ENCODE data around the gene GAB1. TPM values are rescaled to one million over a fixed set of nuclear protein-coding genes. Genes with fewer than 3 reads are reported as not detected.

Gene GAB1
- total RNA-seq, 1 experiment from 2014 or later: 3.8 TPM

DNA sequence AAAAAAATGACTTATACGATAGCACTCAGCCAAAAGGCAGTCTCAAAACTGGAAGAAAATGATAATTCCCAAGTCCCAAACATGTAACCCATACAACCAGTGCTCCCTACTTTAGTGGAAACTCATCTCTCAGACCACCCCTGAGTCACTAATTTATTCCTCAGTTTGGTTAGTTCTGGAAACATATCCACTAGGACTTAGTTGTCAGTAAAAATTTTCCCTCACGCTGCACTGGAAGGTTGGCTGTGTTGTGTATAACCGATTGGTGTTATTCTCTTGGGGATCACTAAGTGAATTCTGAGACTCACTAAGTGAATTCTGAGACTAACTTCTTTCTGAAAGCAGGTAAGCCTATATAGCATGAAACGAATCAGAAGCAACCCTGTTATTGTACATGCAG is 48.5 kb upstream of the GAB1 start:
- RAD21 ChIA-PET (ENCODE audit: low non-redundant PET in 1 of 2, low total read pairs in 2 of 2, uncharacterized antibody in 2 of 2, unreplicated experiment in 2 of 2): no interaction called here
- H3K36me3 ChIP-seq (ENCODE audit: control insufficient read depth in 1 of 2, insufficient read depth in 2 of 2, low read length in 2 of 2): no peaks in the 10 kb centered on the region
- no peaks in the 10 kb centered on the region for H3K79me2 ChIP-seq (ENCODE audit: insufficient read depth, low read length)
- CTCF ChIA-PET: no interaction called here
- H3K27ac ChIP-seq (ENCODE audit: low read depth, low read length): no peak overlapping the region
- no peak overlapping the region for H2AFZ ChIP-seq (ENCODE audit: low read depth, low read length, poor library complexity, severe bottlenecking)
- POLR2A ChIA-PET: no interaction called here
- H3K9me3 ChIP-seq (ENCODE audit: control insufficient read depth in 1 of 2, insufficient read depth in 1 of 2, low read depth in 1 of 2, low read length in 2 of 2): no peaks in the 10 kb centered on the region
- BruUV-seq (replicated peaks): no TSS peak
- H3K27me3 ChIP-seq (ENCODE audit: insufficient read depth, low read length): no peaks in the 10 kb centered on the region
- no peak for ATAC-seq
- H3K9me2 ChIP-seq (ENCODE audit: insufficient read depth): no peaks in the 10 kb centered on the region
- no peak overlapping the region for H3K4me2 ChIP-seq (ENCODE audit: low read length)
- no peak overlapping the region for H3K9ac ChIP-seq (ENCODE audit: low read length)
- TF ChIP-seq ZFX (IDR thresholded peaks at IDR 0.05) (no peak), CEBPB (IDR thresholded peaks at IDR 0.05; ENCODE audit: low read depth) (no peak), YY1 (IDR thresholded peaks at IDR 0.05; ENCODE audit: extremely low read depth, insufficient replicate concordance, low read depth, low read length) (no peak), CBX3 (IDR thresholded peaks at IDR 0.05; ENCODE audit: low read depth) (no peak), EZH2 (IDR thresholded peaks at IDR 0.05) (no peak), EZH2phosphoT487 (IDR thresholded peaks at IDR 0.05; ENCODE audit: borderline replicate concordance) (no peak)
- TF ChIP-seq, protein P1, sequence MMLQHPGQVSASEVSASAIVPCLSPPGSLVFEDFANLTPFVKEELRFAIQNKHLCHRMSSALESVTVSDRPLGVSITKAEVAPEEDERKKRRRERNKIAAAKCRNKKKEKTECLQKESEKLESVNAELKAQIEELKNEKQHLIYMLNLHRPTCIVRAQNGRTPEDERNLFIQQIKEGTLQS (IDR thresholded peaks at IDR 0.05): no peak
- TF ChIP-seq, protein P2, sequence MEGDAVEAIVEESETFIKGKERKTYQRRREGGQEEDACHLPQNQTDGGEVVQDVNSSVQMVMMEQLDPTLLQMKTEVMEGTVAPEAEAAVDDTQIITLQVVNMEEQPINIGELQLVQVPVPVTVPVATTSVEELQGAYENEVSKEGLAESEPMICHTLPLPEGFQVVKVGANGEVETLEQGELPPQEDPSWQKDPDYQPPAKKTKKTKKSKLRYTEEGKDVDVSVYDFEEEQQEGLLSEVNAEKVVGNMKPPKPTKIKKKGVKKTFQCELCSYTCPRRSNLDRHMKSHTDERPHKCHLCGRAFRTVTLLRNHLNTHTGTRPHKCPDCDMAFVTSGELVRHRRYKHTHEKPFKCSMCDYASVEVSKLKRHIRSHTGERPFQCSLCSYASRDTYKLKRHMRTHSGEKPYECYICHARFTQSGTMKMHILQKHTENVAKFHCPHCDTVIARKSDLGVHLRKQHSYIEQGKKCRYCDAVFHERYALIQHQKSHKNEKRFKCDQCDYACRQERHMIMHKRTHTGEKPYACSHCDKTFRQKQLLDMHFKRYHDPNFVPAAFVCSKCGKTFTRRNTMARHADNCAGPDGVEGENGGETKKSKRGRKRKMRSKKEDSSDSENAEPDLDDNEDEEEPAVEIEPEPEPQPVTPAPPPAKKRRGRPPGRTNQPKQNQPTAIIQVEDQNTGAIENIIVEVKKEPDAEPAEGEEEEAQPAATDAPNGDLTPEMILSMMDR (IDR thresholded peaks at IDR 0.05 in 2 of 3, conservative IDR thresholded peaks at IDR 0.05 in 1 of 3; ENCODE audit: borderline replicate concordance in 1 of 3, insufficient read depth in 1 of 3, low read depth in 2 of 3, low read length in 2 of 3): no peak
- TF ChIP-seq, protein P3, sequence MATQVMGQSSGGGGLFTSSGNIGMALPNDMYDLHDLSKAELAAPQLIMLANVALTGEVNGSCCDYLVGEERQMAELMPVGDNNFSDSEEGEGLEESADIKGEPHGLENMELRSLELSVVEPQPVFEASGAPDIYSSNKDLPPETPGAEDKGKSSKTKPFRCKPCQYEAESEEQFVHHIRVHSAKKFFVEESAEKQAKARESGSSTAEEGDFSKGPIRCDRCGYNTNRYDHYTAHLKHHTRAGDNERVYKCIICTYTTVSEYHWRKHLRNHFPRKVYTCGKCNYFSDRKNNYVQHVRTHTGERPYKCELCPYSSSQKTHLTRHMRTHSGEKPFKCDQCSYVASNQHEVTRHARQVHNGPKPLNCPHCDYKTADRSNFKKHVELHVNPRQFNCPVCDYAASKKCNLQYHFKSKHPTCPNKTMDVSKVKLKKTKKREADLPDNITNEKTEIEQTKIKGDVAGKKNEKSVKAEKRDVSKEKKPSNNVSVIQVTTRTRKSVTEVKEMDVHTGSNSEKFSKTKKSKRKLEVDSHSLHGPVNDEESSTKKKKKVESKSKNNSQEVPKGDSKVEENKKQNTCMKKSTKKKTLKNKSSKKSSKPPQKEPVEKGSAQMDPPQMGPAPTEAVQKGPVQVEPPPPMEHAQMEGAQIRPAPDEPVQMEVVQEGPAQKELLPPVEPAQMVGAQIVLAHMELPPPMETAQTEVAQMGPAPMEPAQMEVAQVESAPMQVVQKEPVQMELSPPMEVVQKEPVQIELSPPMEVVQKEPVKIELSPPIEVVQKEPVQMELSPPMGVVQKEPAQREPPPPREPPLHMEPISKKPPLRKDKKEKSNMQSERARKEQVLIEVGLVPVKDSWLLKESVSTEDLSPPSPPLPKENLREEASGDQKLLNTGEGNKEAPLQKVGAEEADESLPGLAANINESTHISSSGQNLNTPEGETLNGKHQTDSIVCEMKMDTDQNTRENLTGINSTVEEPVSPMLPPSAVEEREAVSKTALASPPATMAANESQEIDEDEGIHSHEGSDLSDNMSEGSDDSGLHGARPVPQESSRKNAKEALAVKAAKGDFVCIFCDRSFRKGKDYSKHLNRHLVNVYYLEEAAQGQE (IDR thresholded peaks at IDR 0.05; ENCODE audit: low read depth): no peak
- no peaks in the 10 kb centered on the region for H4K20me1 ChIP-seq (ENCODE audit: insufficient read depth)
- intact Hi-C loops (cut with micrococcal nuclease): no loop called here
- no peaks in the 10 kb centered on the region for H3K4me1 ChIP-seq (ENCODE audit: control insufficient read depth in 1 of 2, insufficient read depth in 2 of 2, low read length in 2 of 2)
- no peak for DNase-seq (ENCODE audit: low read depth, low spot score)
- no peak overlapping the region for H3K4me3 ChIP-seq (replicated peaks in 1 of 2; ENCODE audit: low read depth in 1 of 2, low read length in 2 of 2)

All from HCT116 (cell line).